Endothelial cell of umbilical vein (primary cell): Measurements from ENCODE around the gene INSC.

Experiments
- CTCF ChIP-seq, 2 donors: IDR thresholded peaks; 1 replicate in 1 of 2; 2 replicates in 1 of 2; pipeline ENCODE4 v1.5.1; 2011; ENCODE audit warnings: low read length in 2 of 2, mild to moderate bottlenecking in 2 of 2, moderate library complexity in 2 of 2, control low read depth in 1 of 2, inconsistent platforms in 1 of 2, low read depth in 1 of 2; ENCODE audit not compliant: insufficient read depth in 1 of 2; ENCODE audit errors: extremely low read depth in 1 of 2
- EZH2 ChIP-seq: IDR thresholded peaks from 2 replicates; pipeline ENCODE4 v1.6.1; 2012; ENCODE audit warnings: borderline replicate concordance, low read depth, mild to moderate bottlenecking, moderate library complexity, low read length, inconsistent platforms; ENCODE audit not compliant: severe bottlenecking
- FOS ChIP-seq: IDR thresholded peaks from 2 replicates; pipeline ENCODE4 v1.6.1; 2011; ENCODE audit warnings: mild to moderate bottlenecking, low read length, moderate library complexity, borderline replicate concordance; ENCODE audit not compliant: insufficient read depth
- POLR2A ChIP-seq: IDR thresholded peaks from 2 replicates; pipeline ENCODE4 v1.6.1; 2012; ENCODE audit warnings: low read depth, mild to moderate bottlenecking, control low read depth, low read length
- POLR2AphosphoS5 ChIP-seq: IDR thresholded peaks from 2 replicates; pipeline ENCODE4 v1.6.1; 2012; ENCODE audit warnings: low read depth, mild to moderate bottlenecking, control low read depth, low read length, moderate library complexity; ENCODE audit not compliant: insufficient read depth

GRCh38 chr11:15169815-15170551 is 55.3 kb downstream of the INSC start:
- TF ChIP-seq CTCF (IDR thresholded peaks at IDR 0.05; ENCODE audit: extremely low read depth in 1 of 2, insufficient read depth in 1 of 2, low read depth in 1 of 2, low read length in 2 of 2) (no peak), POLR2AphosphoS5 (no peak), EZH2 (no peak), FOS (no peak), POLR2A (no peak)
